ENCODE measurements around the gene FLT3. TPM values are rescaled to one million over a fixed set of nuclear protein-coding genes. Genes with fewer than 3 reads are reported as not detected.

The FLT3 gene
- total RNA-seq = 1 to 10 TPM in 3 of 4 donors, under 1 TPM in 1; 0.57 to 4.1 (median 1.9) TPM

DNA sequence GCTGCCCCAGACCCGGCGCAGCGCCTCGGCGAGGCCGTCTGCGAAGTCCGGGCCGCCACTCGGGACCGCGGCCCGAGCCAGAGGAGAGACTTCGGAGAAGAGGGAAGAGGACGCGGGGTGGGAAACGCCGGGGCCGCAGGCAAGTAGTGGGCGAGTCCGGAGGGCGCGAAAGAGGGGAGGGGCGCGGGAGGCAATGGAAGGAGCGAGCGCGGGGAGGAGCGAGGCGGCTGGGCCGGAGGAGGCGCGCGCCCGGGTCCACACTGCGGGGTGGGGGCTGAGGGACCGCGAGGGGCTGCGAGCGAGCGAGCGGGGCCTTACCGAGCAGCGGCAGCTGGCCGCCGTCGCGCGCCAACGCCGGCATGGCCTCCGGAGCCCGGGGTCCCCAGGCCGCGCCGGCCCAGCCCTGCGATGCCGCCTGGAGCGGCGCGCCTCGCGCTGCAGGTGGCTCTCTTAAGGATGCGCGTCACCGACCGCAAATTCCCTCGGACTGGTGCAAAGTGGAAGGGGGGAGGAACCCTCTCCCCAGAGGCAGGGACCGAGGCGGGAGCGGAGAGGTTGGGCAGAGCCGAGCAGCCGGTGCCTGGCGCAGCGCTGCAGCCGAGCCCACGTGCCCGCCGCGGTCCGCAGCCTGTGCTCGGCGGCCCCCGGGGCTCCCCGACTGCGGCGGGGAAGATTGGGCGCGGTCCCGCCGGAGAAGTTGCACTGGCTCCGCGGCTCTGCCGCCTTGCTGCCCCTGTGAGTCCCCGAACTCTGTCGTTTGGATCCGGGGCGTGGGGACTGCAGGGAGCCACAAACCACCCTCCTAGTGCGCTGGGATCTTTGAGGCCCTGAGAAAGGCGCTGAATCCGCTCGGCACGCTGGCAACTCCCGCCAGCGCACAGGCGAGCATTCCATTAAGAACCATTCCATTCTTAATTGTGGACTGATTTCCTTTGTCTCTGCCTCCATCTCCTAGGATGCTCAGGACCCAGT is at the start of gene FLT3:
FLT3 (minus strand) TSS at position 427 of the 972 bp plus-strand sequence; CDS start at position 361, 66 bp downstream.
- no peak for TF ChIP-seq CTCF (IDR thresholded peaks at IDR 0.05; ENCODE audit: low read depth)

- no peak for TF ChIP-seq CTCF (IDR thresholded peaks at IDR 0.05; ENCODE audit: low read depth)
Measured at GRCh38 chr13:28147495-28147894, 47.1 kb upstream of the FLT3 start.

DNA sequence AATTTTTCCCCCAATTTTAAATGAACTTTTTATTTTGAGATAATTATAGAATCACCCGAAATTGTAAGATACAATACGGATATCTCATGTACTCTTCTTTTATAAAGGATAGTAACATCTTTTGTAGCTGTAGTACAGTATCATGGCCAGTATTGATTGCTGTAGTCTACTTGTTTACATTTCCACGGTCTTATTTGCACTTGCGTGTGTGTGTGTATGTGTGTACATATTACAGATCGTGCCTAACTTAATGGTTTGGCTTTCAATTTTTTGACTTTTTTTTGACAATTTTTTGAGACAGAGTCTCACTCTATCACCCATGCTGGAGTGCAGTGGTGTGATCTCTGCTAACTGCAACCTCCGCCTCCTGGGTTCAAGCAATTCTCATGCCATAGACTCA is 44.7 kb upstream of the FLT3 start:
- no peak for TF ChIP-seq CTCF (IDR thresholded peaks at IDR 0.05; ENCODE audit: low read depth)

DNA sequence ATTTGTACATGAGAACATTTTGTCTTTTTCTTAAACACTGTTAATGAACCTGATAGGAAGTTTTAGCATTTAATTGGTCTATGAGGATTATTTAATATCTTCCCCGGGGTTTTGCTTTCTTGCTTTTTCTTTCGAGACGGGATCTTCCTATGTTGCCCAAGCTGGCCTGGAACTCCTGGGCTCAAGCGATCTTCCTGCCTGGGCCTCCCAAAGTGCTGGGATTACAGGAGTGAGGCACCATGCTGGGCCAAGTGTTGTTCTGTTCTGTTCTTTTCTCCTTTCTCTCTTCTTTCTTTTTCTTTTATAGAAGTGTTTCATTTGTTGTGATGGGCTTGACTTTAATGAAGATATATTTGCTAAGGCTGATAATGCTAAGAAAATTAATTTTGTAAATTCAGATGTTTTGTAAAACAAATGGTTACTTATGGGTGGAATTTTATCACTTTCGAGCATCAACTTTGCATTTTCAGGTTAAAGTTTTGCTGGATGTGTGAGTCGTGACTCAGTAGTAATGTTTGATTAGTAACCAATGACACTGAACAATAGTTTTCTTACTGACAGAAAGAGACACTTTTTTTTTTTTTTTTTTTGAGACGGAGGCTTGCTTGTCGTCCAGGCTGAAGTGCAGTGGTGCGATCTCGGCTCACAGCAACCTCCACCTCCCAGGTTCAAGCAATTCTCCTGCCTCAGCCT is 40.2 kb upstream of the FLT3 start:
- no peak for TF ChIP-seq CTCF (IDR thresholded peaks at IDR 0.05; ENCODE audit: low read depth)

DNA sequence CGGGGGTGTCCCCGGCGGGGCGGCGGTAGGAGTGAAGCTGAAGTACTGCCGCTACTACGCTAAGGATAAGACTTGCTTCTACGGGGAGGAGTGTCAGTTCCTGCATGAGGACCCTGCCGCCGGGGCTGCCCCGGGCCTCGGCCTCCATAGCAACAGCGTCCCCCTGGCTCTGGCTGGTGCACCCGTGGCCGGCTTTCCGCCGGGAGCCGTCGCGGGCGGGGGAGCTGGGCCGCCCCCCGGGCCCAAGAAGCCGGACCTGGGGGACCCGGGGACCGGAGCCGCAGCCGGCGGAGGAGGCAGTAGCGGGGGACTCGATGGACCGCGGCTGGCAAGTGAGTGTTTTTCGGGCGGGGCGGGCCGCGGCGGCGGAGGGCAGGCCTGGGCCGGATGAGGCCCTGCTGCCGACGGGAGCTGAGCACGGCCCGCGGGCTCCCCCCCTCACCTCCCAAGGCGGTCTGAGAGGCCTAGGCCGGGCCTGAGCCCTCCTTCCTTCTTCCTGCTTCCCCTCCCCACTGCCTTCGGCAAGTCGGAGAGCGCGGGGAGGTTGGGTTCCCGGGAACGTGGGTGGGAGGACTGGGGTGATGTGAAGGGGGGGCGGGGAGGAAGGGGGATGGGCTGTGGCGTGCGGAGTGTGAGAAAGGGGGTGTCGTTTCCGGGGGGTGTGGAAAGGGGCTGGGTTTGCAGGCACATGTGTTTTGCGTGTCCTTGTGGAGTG is 38.5 kb upstream of the FLT3 start:
- TF ChIP-seq CTCF (IDR thresholded peaks at IDR 0.05; ENCODE audit: low read depth) = no peak

GRCh38 chr13:28138012-28138755 is 37.8 kb upstream of the FLT3 start, which contains the start of gene PAN3:
Gene PAN3, plus strand, starts transcription at chr13:28138545. Its CDS starts 113 bp downstream, at chr13:28138658.
- no peak for TF ChIP-seq CTCF (IDR thresholded peaks at IDR 0.05; ENCODE audit: low read depth)
